SK-N-SH treated with all-trans-retinoic acid at 6 μM for 48 hours (cell line): ENCODE data around the gene NBAS.
"Not testable (repeated sequence)": the region's sequence is repeated elsewhere in the genome, so short reads cannot be mapped to it uniquely, and the experiment has no call there.

Experiments used
- CSDC2 ChIP-seq: fragments of 250-450 bp; sonication (Bioruptor Pico); IDR thresholded peaks from 2 replicates; pipeline ENCODE4 v1.5.0; 2020; ENCODE audit warnings: mild to moderate bottlenecking, moderate library complexity
- OSR1 ChIP-seq: fragments of 250-450 bp; sonication (Bioruptor Pico); IDR thresholded peaks from 2 replicates; pipeline ENCODE4 v1.8.0; 2022; ENCODE audit warnings: moderate library complexity, mild to moderate bottlenecking, inconsistent platforms
- PATZ1 ChIP-seq: fragments of 250-450 bp; sonication (Bioruptor Pico); IDR thresholded peaks from 2 replicates; pipeline ENCODE4 v1.8.0; 2020; ENCODE audit warnings: mild to moderate bottlenecking, moderate library complexity, borderline replicate concordance
- TSHZ2 ChIP-seq: fragments of 250-450 bp; sonication (Bioruptor Pico); IDR thresholded peaks from 2 replicates; pipeline ENCODE4 v1.5.0; 2020; ENCODE audit warnings: mild to moderate bottlenecking, moderate library complexity
- ZFP3 ChIP-seq: fragments of 250-450 bp; sonication (Bioruptor Pico); IDR thresholded peaks from 2 replicates; pipeline ENCODE4 v1.5.0; 2020; ENCODE audit warnings: mild to moderate bottlenecking, moderate library complexity

GRCh38 chr2:15518759-15519158, 42.4 kb downstream of the NBAS start:
- TF ChIP-seq ZFP3 (CRISPR knock-in tag); TSHZ2; PATZ1 (CRISPR knock-in tag); CSDC2 (CRISPR knock-in tag); OSR1 (CRISPR knock-in tag): not testable (repeated sequence)
